OCI-LY7 (cell line): ENCODE measurements around the gene CASP5. TPM values are rescaled to one million over a fixed set of nuclear protein-coding genes. Genes with fewer than 3 reads are reported as not detected.

Experiments used
- BruUV-seq: library from RNA; stranded (reverse); fragments of 400-500 nt; replicated peaks from 2 replicates; lab custom pipeline; 2021; lab: Mats Ljungman, UMichigan
- CTCF ChIA-PET: fragments of 300-600 bp; sonication (Branson Sonifier 250); formaldehyde crosslinking; loops from one replicate; lab custom pipeline; 2022; ENCODE audit warnings: antibody characterized with exemption; ENCODE audit not compliant: unreplicated experiment; lab: Charles Lee
- POLR2A ChIA-PET: fragments of 300-600 bp; sonication (Branson Sonifier 250); formaldehyde crosslinking; loops from one replicate; lab custom pipeline; 2022; ENCODE audit warnings: antibody characterized with exemption; lab: Charles Lee
- DNase-seq: peaks from one replicate; pipeline ENCODE4 v3.0.0-alpha.2; 2015; ENCODE audit warnings: low spot score
- H2AFZ ChIP-seq: fragments of 200-600 bp; sonication (generic), shearing (Covaris generic); 2 replicates; pipeline ENCODE4 v1.6.1; 2014; ENCODE audit warnings: mild to moderate bottlenecking, antibody characterized with exemption, low read length, moderate library complexity
- H3K27ac ChIP-seq: fragments of 200-600 bp; sonication (generic); 2 replicates; pipeline ENCODE4 v1.5.1; 2014; ENCODE audit warnings: mixed run types, low read depth, mild to moderate bottlenecking, moderate library complexity, low read length, inconsistent platforms; ENCODE audit not compliant: poor library complexity, severe bottlenecking
- H3K36me3 ChIP-seq: fragments of 200-600 bp; sonication (generic); 2 replicates; pipeline ENCODE4 v1.6.1; 2014; ENCODE audit warnings: mild to moderate bottlenecking, antibody characterized with exemption, low read length, moderate library complexity, mixed read lengths; ENCODE audit not compliant: insufficient read depth
- H3K4me1 ChIP-seq: fragments of 200-600 bp; sonication (generic); 2 replicates; pipeline ENCODE4 v1.5.1; 2014; ENCODE audit warnings: mild to moderate bottlenecking, low read length; ENCODE audit not compliant: insufficient read depth, poor library complexity, severe bottlenecking
- H3K4me2 ChIP-seq: fragments of 200-600 bp; sonication (generic); 2 replicates; pipeline ENCODE4 v1.6.1; 2014; ENCODE audit warnings: mild to moderate bottlenecking, low read length
- H3K4me3 ChIP-seq: fragments of 200-600 bp; sonication (generic); 2 replicates; pipeline ENCODE4 v1.5.1; 2014; ENCODE audit warnings: mild to moderate bottlenecking, low read depth, low read length; ENCODE audit not compliant: poor library complexity, severe bottlenecking
- H3K79me2 ChIP-seq: fragments of 200-600 bp; sonication (generic); 2 replicates; pipeline ENCODE4 v1.6.1; 2016; ENCODE audit warnings: low read depth, mild to moderate bottlenecking, low read length, moderate library complexity, mixed read lengths; ENCODE audit not compliant: insufficient read depth
- H3K9me2 ChIP-seq: fragments of 200-600 bp; sonication (generic); 2 replicates; pipeline ENCODE4 v1.6.1; 2016; ENCODE audit warnings: mild to moderate bottlenecking, low read length, mixed read lengths; ENCODE audit not compliant: insufficient read depth
- H3K9me3 ChIP-seq: fragments of 200-600 bp; sonication (generic); 2 replicates; pipeline ENCODE4 v1.6.1; 2014; ENCODE audit warnings: mild to moderate bottlenecking, mixed run types, low read length, mixed read lengths
- H4K20me1 ChIP-seq: fragments of 200-600 bp; sonication (generic); 2 replicates; pipeline ENCODE4 v1.6.1; 2014; ENCODE audit warnings: mild to moderate bottlenecking, antibody characterized with exemption, low read length, moderate library complexity, mixed read lengths; ENCODE audit not compliant: insufficient read depth
- EZH2phosphoT487 ChIP-seq: fragments of 200-600 bp; sonication (generic); IDR thresholded peaks from 2 replicates; pipeline ENCODE4 v1.6.1; 2018; ENCODE audit warnings: low read depth, borderline replicate concordance, mild to moderate bottlenecking, mixed run types, antibody characterized with exemption, low read length, moderate library complexity, mixed read lengths
- intact Hi-C: fragments of 100-400 bp; cut with micrococcal nuclease; formaldehyde crosslinking; loops from one replicate; pipeline ENCODE4 v1.10.0; 2022; ENCODE audit not compliant: unreplicated experiment
- total RNA-seq, 2 experiments: library from RNA; depleted of rRNA in 1 of 2; stranded (reverse); fragments of >200 nt in 1 of 2; shearing (Covaris generic) in 1 of 2; gene quantifications; 2 replicates each; pipeline ENCODE4 v1.2.3, GENCODE V29; 2014 to 2022
- TF ChIP-seq, protein P1 (sequence below): fragments of 200-600 bp; sonication (generic); conservative IDR thresholded peaks from 2 replicates; pipeline ENCODE4 v1.5.1; 2014; ENCODE audit warnings: mild to moderate bottlenecking, antibody characterized with exemption, low read length, moderate library complexity, mixed read lengths

CASP5 gene
- total RNA-seq, 2 experiments from 2014 or later, result not detected

- Histone ChIP-seq H3K27ac (no peak overlapping the region), H3K36me3 (no peaks in the 10 kb centered on the region), H4K20me1 (no peaks in the 10 kb centered on the region), H3K79me2 (no peaks in the 10 kb centered on the region), H3K4me1 (no peaks in the 10 kb centered on the region), H2AFZ (no peak overlapping the region), H3K4me3 (no peak overlapping the region), H3K9me3 (no peaks in the 10 kb centered on the region), H3K9me2 (no peaks in the 10 kb centered on the region), H3K4me2 (no peak overlapping the region)
- ChIA-PET POLR2A (no interaction called here), CTCF (no interaction called here)
- BruUV-seq, result no TSS peak
- DNase-seq, result no peak
- intact Hi-C loops, result no loop called here
- no peak for TF ChIP-seq EZH2phosphoT487
- TF ChIP-seq, protein P1, sequence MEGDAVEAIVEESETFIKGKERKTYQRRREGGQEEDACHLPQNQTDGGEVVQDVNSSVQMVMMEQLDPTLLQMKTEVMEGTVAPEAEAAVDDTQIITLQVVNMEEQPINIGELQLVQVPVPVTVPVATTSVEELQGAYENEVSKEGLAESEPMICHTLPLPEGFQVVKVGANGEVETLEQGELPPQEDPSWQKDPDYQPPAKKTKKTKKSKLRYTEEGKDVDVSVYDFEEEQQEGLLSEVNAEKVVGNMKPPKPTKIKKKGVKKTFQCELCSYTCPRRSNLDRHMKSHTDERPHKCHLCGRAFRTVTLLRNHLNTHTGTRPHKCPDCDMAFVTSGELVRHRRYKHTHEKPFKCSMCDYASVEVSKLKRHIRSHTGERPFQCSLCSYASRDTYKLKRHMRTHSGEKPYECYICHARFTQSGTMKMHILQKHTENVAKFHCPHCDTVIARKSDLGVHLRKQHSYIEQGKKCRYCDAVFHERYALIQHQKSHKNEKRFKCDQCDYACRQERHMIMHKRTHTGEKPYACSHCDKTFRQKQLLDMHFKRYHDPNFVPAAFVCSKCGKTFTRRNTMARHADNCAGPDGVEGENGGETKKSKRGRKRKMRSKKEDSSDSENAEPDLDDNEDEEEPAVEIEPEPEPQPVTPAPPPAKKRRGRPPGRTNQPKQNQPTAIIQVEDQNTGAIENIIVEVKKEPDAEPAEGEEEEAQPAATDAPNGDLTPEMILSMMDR, result no peak
These were observed 65.7 kb downstream of the CASP5 start for GRCh38 chr11:104957280-104957679.

DNA sequence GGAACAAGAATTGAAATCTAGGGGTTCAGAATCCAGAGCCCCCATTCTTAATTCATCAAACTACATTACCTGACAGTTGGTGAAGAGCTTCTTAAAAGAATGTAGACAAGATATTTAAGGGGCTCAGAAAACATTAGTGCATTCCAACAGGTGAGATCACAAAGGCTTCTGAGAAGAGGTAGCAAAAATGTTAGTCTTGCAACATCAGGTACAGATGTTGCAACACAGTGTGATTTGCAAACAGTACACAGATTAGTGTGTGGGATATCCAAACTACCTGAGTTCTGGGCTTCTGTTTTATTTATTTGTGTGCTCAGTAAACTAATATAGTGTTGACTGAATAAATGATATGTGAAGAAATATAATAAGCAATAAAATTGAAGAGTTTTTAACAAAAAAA lies 66.4 kb downstream of the CASP5 start:
- DNase-seq, result no peak
- Histone ChIP-seq H3K36me3 (no peaks in the 10 kb centered on the region), H3K79me2 (no peaks in the 10 kb centered on the region), H2AFZ (no peak overlapping the region), H4K20me1 (no peaks in the 10 kb centered on the region), H3K9me3 (no peaks in the 10 kb centered on the region), H3K4me1 (no peaks in the 10 kb centered on the region), H3K9me2 (no peaks in the 10 kb centered on the region), H3K4me3 (no peak overlapping the region), H3K4me2 (no peak overlapping the region), H3K27ac (no peak overlapping the region)
- intact Hi-C loops, result no loop called here
- ChIA-PET POLR2A (no interaction called here), CTCF (no interaction called here)
- TF ChIP-seq EZH2phosphoT487, result no peak
- TF ChIP-seq, protein P1, result no peak
- no TSS peak for BruUV-seq

DNA sequence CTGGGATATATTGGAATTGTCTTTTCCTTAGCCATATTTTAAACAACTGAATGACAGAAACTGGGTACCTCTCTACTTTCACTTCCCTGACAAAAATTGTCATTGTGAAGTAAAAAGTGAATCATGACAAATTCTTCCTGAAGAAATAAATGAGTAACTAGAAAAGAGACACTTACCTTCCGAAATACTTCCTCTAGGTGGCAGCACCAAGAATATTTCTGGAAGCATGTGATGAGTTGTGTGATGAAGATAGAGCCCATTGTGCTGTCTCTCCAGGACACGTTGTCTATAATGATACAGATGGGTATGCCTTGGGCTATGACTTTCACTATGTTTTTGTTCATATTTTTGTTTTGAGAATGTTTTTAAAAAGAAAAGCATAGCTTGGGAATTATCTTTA lies 76.1 kb downstream of the CASP5 start:
- ChIA-PET CTCF (no interaction called here), POLR2A (interaction anchor here (0.9 kb wide), 1 partner anchor 188 kb away, joined by 3 read pairs; no protein-coding TSS in a partner anchor)
- Histone ChIP-seq H3K27ac (no peak overlapping the region), H3K9me2 (no peaks in the 10 kb centered on the region), H4K20me1 (no peaks in the 10 kb centered on the region), H2AFZ (no peak overlapping the region), H3K79me2 (no peaks in the 10 kb centered on the region), H3K36me3 (no peaks in the 10 kb centered on the region), H3K9me3 (no peaks in the 10 kb centered on the region), H3K4me3 (no peak overlapping the region), H3K4me2 (no peak overlapping the region), H3K4me1 (no peaks in the 10 kb centered on the region)
- intact Hi-C loops, result loop anchor here (10.0 kb wide), 1 partner anchor 918 kb away; no protein-coding TSS in a partner anchor
- TF ChIP-seq EZH2phosphoT487, result no peak
- TF ChIP-seq, protein P1, result peak; percentile 79
- no TSS peak for BruUV-seq
- peak; percentile 37 for DNase-seq
